HG03064 (cell line): Measurements from ENCODE around the gene HILPDA.
"Not testable (repeated sequence)": the region's sequence is repeated elsewhere in the genome, so short reads cannot be mapped to it uniquely, and the experiment has no call there.

ENCODE experiments used
- ATAC-seq: cut with Tn5 transposase; IDR thresholded peaks from one replicate; pipeline ENCODE4 v1.9.1; 2021; ENCODE audit warnings: low read depth; ENCODE audit not compliant: unreplicated experiment

Gene HILPDA

DNA sequence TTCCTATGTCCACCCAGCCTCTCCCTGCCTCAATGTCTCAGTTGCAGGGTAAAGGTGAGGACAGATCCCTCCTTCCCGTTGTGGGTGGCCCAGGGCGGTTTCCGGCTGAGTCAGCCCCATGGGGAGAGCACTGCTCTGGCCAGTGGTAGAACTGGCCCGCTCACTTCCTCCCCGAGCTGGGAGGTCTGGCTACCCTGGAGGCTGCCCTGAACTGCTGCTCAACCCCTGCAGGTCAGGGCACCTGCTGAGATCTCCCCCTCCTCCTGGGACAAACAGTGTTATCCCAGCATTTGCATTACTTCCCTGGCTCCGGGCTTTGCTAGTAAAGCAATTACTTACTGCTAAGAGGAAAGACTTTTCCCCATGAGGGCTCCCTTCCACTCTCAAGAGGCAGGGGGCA, 24.5 kb upstream of the HILPDA start:
- ATAC-seq = no peak

DNA sequence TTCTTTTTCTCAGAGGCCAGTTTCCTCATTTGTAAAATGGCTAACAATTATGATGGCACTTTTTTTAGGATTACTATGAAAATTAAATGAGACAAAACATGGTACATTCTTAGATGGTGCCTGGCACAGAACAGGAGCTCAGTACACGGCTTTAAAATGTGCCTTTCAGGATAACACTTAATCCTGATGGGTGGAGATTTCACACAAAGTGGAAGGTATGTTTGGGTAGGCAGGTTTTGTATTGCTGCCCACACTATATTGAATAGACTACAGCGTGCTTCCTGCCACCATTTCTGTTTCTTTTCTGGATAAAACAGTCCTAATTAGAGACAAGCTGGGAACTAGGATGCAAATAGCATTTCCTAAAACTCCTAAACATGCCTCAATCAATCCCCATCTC, 23.9 kb upstream of the HILPDA start:
- no peak for ATAC-seq

DNA sequence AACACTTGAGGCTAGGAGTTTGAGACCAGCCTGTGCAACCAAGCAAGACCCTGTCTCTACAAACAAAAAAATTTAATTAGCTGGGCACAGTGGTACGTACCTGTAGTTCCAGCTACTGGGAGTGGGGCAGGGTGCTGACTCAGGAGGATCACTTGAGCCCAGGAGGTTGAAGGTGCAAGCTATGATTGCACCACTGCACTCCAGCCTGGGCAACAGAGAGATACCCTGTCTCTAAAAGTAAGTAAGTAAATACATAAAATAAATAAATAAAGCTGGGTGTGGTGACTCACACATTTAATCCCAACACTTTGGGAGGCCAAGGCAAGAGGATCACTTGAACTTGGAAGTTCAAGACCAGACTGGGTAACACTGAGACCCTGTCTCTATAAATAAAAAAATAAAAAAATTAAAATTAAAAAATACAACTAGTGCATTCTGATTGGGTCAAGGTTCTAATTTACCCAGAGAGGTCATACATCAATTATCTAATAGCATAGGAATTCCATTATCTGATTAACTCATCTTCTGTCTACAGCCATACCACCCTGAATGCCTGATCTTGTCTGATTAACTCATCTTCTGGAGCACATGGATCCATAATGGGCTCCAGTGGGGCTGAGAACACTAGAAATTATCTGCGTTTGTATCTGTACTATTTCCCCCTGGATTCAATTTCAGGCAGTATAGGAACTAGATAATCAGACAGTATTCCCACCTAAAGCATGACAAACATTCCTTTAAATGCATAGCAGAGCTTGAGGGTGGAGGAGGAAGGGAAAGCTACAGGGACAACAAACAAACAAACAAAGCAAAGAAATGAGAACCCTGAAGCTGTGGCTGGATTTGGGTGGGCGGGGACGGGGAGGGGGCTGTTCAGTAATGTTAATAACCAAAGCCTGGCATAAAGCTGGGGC, 21.0 kb upstream of the HILPDA start:
- ATAC-seq = no peak

DNA sequence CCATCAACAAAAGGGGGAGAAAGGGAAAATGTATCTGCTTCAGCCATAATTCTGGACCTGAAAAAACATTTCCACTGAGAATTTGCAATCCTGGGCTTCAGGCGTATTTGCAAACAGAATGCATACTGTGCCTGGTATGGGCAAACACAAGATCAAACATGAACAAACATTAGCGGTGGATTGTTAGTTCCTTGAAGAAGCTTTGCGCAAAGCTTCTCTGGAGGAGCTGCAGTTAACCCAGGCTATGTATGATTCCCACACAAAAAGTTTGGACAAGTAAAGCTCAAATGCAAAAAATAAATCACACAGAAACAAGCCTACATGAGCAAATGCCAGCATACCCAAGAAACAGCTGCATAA, 20.4 kb upstream of the HILPDA start:
- ATAC-seq = no peak

DNA sequence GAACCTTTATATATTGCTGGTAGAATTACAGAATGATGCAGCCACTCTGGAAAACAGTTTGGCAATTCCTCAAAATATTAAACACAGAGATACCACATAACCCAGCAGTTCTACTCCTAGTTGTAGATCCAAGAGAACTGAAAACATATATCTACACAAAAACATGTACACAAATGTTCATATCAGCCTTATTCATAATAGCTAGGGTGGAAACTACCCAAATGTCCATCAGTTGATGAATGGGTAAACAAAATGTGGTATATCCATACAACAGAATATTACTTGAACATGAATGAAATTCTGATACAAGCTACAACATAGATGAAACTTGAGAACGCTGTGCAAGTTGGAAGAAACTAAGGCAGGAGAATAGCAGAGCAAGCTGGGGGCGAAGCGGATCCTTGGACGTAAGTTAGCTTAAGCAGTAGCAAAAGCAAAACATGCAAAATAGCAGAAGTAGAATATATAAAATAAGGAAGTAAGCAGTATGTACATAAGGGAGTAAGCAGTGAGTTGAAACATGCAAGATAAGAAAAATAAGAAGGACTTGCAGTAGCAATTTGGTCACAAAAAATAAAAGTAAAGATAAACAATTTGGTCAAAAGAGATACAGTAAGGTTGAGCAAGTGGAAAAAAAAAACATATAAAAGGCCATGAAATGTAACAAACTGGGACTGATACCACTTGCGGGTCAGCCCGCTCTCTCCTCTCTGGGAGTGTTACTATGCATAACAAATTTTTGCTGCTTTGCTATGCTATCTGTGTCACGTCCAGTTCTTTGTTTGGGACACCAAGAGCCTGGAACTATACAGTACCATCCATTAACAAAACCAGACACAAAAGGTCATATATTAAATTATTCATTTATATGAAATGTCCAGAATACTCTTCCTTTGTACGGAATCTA, 18.0 kb upstream of the HILPDA start:
- peak; percentile 80 for ATAC-seq

DNA sequence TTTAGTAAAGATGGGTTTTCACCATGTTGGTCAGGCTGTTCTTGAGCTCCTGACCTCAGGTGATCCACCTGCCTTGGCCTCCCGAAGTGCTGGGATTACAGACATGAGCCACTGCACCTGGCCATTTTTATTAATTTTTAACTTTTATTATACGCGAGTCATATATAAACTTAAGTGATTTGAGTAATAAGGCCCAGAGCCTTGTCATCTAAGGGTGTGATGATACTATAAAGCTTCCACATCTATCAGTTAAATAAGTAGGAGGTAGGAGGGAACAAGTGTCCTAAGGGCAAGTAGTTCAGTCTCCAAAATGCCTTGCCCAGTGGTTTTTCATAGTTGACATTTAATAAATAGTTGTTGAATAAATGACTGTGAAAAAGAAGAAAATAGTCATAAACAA, 13.3 kb upstream of the HILPDA start:
- ATAC-seq = no peak

DNA sequence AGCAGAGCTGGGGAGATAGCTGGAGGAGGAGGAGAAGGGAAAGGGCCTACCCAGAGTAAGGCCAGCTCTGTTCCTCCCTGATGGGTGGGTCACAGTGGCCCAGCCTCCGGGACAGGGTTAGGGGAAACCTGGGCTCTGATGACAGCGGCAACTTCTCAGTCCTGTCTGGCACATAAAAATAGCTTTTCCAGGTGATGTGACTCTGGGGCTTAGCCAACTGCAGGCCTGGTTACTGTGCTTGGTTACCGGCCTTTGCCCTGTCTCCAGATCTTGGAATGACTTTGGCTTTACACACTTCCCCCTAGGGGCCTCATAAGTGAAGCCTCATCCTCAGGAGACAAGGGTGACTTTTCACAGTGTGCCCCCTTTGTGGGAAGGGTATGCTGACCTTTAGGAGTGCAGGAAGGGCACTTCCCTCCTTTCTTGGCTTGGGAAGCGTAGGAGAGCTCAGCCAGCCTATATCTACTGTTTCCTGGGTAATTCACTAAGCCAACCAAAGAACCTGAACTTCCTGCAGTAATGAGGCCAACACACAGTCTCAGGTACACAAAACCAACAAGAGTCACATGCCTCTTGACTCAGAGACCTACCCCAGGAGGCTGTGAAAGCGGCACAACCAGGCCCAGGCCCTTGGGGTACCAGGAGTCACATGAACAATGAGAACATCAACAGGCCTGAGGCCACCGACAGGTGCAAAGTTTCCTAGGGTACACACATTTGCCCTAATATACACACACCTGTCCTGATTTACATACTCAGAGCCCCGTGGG, 11.7 kb upstream of the HILPDA start:
- ATAC-seq = no peak

DNA sequence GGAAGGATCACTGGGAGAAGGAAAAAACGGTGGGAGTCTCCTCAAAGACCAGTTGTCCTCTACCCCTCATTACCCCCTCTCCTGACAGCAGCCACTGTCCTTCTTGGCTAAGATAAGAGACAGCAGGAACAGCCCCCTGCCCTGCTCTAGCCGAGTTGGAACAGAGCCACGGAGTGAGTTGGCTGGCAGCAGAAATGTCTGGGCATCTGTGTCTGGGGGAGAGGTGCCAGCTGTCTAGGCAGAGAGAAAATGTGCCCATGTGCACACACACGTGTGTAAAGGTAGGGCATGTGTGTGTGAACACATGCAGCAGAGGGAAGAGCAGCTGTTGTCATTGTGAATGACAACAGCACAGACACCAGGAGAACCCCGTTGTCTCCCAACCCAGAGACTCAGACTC, 9.4 kb upstream of the HILPDA start:
- ATAC-seq = no peak

DNA sequence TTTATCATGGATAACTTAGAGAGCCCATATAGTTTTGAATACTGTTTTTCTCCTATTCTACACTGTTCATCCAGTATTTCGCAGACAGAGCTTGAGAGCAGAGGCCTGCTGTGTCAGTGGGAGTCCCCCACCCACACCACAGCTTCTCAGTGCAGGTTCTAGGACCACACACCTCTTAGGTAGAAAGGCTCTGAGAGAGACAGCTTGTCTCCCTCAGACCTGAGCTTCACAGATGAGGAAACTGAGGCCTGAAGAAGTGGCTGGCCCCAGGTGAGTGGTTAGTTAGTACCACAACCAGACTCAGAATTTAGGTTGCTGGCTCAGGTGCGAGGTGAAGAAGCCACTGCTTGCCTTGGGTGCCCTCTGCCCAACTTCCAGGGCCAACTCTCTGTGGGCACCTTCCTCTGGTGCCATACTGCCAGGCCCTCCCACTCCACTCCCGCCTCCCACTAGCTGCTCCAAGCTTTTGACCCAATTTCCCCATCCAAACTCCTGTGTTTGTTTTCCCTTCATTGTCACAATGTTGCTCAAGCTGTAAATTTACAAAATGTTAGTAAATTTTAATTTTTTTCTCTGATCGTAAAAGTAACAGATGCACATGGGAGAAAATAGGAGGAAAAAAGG, 7.6 kb upstream of the HILPDA start:
- ATAC-seq = no peak

DNA sequence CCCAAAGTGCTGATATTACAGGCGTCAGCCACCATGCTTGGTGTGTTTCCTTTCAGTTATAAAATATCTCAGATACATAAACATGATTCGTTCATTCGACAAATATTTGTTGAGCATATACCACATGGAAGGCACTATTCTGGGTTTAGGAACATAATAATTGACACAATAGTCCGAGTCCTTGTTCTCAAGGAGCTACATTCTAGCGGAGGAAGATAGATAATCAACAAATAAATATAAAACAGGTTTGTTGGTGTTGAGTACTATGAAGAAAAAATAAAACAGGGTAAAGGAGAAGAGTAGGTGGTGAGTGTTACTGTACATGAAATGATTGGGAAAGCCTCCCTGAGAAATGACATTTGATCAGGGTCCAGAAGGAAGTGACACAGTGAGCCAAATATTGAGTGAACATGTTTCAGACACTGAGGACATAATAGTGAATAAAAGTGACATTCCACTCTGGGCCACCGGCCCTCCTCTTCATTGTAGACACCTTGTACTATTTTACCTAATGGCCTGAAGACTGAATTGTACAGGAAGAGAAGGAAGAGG, 6.9 kb upstream of the HILPDA start:
- no peak for ATAC-seq

DNA sequence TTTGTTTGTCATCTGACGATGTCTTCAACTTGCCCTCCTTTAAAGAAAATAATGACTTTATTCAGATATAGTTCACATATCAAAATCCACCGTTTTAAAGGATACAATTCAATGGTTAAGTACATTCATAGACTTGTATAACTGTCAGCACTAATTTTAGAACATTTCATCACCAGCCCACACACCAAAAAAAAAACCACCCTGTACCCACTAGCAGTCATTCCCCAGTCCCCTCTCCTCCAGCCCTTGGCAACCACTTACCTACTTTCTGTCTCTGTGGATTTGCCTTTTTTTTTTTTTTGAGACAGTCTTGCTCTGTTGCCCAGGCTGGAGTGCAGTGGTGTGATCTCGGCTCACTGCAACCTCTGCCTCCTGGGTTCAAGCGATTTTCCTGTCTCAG, 5.3 kb upstream of the HILPDA start:
- no peak for ATAC-seq

DNA sequence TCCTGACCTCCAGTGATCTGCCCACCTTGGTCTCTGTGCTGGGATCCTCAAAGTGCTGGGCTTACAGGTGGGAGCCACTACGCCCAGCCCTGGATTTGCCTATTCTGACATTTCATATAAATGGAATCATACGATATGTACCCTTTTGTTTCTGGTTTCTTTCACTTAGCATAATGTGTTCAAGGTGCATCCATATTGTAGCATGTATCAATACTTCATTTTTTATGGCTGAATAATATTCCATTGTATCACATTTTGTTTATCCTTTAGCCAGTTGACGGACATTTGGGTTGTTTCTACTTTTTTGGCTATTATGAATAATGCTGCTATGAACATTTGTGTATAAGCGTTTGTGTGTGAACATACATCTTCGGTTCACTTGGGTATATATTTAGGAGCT, 4.8 kb upstream of the HILPDA start:
- ATAC-seq = no peak

DNA sequence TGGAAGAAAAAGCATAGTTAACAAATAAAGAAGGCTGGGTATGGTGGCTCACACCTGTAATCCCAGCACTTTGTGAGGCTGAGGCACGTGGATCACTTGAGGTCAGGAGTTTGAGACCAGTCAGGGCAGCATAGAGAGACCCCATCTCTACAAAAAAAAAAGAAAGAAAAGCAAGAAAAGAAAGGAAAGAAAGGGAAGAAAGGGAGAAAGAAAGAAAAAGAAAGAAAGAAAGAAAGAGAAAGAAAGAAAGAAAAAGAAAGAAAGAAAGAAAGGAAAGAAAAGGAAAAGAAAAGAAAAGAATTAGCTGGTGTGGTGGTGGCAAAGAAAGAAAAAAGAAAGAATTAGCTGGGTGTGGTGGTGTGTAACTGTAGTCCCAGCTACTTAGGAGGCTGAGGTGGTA, 3.1 kb upstream of the HILPDA start:
- ATAC-seq = no peak

DNA sequence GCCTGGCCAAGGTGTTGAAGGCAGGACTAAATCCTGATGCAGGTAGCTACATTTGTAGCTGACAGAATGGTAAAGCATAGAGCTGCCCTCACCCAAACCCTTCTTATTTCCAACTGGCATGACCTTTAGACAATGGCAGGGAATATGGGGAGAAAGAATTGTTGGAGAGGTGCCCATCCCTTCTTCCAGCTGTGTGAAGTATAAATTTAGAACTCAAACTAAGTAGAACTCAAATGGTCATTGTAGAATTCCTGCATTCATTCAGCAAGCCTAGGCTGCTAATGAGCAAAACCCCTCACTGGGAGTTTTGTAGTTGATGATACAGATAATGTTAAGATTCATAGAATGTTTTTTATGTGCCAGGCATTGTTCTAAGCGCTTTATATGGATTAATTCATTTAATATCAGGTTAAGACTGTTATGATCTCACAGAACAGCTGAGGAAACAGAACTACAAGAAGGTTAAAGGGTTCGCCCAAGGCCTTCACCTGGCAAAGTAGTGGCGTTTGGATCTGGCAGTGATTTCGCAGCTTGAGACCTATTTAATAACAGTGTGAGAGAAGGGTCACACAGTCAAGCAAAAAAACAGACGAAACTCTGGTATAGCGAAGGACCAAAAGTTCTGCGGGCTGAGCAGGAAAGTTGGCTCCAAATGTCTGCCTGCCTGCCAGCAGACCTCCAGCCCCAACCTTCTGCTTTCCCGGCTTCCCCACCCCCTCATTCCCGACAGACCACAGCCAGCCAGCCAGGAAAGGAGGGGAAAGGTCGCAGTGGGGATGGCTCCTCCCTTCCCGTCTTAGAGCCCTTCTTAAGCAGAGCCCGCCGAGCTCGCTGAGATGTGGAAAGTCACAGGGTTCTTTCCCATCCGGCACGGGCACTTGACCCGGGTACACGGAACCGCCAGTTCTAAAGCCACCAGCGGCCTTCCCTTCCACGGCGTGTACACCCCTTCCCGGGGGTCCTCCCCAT, 1.6 kb upstream of the HILPDA start:
- no peak for ATAC-seq

DNA sequence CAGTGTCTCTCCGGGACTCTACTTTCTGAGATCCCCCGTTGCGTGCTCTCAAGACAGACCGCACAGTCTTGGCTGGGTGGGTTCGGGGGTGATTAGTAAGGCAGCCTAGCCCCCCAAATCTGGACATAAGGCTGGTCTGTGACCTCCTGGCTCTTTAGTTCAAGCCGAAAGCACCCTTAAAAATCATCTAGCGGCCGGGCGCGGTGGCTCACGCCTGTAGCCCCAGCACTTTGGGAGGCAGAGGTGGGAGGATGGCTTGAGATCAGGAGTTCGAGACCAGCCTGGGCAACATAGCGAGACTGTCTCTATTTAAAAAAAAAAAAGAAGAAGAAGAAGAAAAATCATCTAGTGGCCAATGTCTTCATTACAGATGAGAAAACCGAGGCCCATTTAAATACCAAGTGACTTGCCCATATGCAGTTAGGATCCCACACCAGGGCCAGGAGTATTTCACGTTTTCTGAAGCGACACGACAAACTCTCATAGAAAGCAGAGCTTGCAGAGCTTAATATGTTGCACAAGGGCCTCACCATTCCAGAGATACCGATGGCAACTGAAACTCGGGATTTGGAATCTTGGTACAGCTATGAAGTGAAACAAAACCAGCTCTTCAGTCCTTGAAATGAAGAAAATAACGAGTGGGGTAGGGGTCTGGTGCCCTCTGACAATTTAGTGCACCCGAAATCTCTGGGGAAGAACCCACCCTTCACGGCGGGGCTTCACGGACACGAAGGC, 703 bp upstream of the HILPDA start:
- ATAC-seq = no peak

DNA sequence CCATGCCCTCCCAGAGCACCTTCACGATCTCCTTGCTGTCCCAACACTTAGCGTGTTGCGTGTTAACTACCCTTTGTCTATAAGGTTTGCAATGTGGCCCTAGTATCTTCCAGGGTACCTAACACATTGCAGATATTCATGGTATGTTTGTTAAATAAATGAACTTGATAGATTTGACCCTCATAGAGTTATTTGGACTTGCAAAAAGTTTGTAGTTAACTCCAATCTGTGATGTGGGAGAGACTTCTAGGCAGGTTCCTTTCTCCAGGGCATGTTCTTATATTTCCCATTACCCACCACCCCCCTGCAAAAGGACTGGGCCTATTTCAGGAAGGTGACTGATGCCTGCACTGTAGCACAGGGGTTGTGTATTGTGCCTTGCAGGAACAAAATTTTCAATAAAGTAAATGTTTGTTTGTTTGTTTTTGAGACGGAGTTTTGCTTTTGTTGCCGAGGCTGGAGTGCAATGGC, 612 bp downstream of the HILPDA start:
- no peak for ATAC-seq

DNA sequence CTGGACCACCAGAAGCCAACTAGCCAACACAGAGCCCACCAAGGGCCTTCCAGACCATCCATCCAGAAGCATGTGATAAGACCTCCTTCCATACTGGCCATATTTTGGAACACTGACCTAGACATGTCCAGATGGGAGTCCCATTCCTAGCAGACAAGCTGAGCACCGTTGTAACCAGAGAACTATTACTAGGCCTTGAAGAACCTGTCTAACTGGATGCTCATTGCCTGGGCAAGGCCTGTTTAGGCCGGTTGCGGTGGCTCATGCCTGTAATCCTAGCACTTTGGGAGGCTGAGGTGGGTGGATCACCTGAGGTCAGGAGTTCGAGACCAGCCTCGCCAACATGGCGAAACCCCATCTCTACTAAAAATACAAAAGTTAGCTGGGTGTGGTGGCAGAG, 1.7 kb downstream of the HILPDA start:
- ATAC-seq = not testable (repeated sequence)

DNA sequence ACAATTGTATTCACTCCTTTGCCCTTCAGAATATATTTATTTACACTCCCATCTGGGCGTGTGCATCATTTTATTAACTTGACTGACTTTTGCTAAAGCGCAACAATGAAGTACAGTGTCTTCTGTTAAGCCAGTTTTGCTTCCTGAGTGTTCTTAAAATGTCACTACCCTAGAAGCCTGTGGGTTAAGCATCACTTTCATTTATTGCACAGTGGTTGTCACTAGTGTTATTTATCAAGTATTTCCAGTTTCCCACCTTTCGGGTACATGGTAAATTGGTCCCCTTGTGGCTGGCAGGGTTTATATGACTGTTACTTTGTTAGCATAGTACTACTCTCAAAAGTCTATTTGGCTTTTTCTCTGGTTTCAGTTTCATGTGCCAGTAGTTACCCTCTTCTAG, 3.3 kb downstream of the HILPDA start:
- peak; percentile 27 for ATAC-seq
